GM21723 (cell line): ENCODE measurements around the gene INPP5E.
A peak's percentile ranks its signal among the peaks of the same experiment; 100 is the strongest.
"Not testable (repeated sequence)": the region's sequence is repeated elsewhere in the genome, so short reads cannot be mapped to it uniquely, and the experiment has no call there.

Source experiments
- ATAC-seq: cut with Tn5 transposase; IDR thresholded peaks from one replicate; pipeline ENCODE4 v1.9.1; 2021; ENCODE audit warnings: mild to moderate bottlenecking, moderate library complexity; ENCODE audit not compliant: unreplicated experiment

The INPP5E gene

DNA sequence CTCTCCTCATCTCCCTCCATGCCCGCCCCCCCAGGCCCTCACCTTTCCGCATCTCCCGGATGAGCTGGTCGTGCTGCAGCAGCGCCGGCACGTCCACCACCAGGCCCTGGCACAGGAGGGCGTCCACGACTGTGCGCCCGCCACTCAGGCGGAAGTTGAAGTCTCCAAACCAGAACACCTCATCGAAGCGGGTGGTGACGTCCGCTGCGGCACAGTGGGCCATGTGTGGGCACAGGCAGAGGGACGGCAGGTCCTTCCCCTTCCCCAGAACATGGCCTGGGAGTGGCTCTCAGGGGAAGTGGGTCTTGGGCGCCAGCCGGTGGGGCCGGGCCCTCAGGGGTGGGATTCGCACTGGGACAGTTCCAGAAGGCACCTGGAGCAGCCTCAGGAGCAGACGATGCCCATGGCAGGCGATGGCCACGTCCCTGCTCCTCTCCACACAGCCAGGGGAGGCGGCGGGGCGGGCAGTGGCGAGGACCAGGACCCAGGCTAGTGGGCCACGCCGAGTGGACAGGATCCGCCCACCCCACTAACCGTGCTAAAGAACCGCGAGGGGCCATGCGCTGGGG, 7.8 kb downstream of the INPP5E start:
- no peak for ATAC-seq

DNA sequence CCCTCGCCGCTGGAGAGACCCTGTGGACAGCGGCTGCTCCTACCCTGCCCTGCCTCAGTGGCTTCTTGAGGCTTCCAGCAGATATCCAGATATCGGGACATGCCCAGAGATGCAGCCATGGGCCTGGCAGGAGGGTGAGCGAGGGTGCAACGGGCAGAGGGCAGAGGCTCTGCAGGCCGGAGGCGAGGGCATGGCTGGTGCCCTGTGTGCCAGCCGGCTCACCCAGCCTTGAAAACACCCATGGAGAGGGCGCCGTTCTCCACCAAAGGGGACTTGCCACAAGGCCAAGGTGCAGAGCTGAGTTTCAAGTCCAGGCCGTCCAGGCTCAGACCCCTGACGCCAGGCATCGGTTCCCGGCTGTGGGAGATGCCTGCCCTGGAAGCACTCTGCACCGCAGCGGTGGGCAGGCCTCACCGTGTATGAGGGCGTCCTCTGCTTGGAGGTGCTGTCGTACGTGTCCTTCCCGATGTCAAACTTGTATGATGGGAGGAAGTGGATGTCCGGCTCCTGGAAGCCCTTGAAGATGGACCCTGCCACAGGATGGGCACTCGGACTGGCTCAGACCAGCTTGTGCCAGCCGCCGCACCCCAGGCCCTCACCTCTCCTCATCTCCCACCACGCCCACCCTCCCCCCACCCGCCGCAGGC, 8.9 kb downstream of the INPP5E start:
- no peak for ATAC-seq

DNA sequence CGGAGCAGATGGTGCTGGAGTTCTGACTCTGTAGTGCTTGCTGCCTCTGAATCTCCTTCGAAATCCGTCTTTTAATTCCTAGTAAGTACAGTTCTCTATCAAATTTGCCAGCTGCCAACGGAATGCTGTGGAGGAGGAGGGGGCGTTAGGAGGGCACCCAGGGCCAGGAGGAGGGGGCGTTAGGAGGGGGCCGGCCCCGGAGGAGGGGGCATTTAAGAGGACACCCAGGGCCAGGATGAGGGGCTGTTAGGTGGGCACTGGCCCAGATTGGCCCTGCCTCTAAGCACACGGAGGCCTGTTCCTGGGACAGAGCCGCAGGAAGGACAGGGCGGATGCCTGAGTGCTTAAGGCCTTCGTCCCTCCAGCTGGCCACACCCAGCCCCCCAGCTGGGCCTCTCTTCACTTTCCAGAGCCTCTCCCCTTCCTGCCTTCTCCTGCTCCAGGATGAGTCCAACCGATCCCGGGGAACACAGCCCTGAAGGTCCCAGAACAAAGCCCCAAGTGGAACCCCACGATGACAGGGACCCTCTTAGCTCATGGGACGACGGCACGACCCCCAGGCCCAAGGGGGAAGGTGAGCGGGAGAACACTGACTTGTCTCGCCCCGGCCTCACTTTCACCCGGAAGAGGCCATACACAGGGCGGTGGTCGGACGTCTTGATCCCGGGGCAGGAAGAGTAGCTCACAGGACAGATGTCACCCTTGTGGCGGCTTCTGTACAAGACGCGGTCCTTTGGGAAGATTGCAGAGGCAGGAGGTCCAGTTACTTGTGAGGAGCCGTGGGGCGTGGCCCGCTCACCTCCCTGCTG, 9.8 kb downstream of the INPP5E start:
- ATAC-seq = no peak

DNA sequence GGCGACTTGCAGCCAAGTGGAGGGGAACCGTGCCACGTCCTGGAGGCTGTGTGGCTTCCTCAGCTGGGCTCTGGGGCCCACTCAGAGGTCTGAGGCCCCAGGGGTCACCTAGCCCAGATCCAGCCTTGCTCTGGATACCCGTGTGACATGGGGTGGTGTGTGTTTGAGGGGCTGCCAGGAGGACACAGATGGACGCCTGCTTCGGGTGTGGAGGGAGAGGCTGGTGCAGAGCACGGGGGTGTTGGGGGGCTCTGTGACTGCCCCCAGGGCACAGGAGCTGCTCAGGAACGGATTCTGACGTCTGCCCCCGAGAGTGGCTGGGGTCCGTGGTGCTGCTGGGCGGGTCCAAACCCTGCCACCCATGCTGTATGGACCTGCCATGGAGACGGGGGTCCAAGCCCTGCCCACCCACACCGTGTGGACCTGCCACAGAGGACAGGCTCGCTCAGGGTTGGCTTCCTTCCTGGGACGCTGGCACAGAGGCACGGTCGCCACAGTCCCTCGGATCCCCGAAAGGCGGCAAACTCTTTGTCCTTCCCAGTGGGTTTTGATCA, 10.5 kb downstream of the INPP5E start:
- no peak for ATAC-seq

DNA sequence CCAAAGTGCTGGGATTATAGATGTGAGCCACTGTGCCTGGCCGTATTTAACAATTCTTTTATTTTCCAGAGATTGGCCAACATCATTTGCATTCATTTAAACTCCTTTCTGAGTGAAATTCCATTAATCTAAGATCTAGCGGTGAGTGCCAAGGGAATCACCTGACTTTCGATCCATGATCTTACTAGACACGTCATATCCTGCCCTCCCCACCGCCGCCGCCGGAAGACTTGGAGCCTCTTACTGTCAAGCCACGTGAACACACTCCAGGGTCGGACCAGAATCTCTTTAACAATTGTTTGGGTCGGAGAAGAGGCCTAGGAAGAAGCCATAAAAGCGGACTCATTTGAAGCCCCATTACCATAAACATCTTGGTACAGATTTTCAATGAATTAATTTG, 12.9 kb downstream of the INPP5E start:
- ATAC-seq = no peak

DNA sequence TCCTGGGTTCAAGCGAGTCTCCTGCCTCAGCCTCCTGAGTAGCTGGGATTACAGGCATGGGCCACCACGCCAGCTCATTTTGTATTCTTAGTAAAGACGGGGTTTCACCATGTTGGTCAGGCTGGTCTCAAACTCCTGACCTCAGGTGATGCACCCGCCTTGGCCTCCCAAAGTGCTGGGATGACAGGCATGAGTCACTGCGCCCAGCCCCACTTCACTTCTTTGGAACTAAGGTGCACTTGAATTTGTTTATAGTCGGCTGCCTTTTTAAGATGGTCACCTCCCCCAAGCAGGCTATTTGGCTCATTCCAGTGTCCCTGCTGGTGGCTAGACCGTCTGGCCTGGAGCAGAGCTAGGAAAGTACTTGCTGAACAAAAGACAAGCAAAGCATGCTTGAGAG, 14.3 kb downstream of the INPP5E start:
- ATAC-seq = not testable (repeated sequence)

DNA sequence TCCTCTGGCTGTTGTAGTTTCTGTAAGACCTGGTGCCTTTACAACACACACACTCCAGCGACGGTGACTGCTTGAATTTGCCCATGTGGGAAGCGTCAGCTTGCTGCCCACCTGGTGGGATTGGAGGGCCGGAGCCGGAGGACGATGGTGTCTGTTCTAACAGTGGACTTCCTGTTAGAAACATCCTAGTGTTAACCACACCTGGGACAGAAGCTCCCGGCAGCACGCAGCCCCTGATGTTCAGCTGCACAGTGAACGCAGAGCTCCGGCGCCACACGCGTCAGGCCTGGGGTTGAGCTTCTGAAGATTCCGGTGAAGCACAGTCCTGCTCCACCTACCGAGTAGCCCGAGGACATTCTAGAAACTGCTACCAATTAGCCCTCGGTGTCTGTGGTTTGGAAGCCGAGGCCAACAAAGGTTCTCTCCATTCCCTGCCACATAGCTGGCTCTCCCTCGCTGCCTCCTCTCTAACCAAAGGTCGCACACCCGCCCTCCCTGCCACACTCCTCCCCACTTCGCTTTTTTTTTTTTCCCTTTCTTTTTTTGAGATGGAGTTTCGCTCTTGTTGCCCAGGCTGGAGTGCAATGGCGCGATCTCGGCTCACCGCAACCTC, 14.8 kb downstream of the INPP5E start:
- ATAC-seq = no peak

DNA sequence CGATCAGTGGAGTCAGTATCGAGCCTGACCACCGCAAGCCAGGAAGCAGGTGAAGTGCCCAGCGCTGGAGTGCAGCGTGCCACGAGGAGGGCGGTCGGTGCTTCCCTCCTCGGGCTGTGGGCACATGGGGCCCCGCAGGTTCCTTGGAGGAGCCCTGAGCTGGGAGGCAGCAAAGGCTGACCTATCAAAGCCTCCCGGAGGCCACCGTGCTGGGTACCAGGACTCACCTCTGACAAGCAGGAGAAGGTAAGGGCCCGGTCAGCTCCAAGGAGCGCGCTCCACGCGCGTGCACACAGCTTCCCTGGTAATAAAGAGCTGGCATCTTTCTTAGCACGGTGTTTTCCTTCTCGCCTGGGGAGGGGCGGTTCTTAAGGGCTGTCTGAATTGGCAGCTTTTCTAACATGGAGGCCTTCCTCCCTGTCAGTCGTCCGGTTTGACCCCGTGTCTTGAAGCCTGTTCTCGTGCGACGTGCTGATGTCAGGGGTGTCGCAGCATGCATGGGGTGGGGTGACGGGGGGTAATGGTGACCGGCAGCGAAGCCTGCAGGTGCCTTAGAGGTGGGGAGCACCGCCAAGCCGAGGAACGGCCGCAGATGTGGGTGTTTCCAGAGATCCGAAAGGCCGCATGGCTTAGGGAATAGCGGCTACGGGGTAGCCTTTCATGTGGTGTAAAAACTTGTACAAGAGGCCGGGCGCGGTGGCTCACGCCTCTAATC, 16.1 kb downstream of the INPP5E start:
- no peak for ATAC-seq

DNA sequence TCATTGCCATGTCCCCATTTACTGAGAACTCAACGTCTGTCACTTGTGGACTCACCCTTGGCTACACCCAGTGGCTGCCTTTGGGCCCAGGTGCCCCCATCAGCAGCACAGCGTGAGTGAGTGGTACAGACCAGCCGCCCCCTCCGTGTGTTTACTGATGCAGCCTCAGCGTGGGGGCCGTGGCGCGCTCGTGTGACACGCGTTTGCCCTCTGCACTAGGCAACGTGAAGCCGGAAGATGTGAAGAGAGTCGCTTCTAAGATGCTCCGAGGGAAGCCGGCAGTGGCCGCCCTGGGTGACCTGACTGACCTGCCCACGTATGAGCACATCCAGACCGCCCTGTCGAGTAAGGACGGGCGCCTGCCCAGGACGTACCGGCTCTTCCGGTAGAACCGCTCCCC, 16.8 kb downstream of the INPP5E start:
- no peak for ATAC-seq

DNA sequence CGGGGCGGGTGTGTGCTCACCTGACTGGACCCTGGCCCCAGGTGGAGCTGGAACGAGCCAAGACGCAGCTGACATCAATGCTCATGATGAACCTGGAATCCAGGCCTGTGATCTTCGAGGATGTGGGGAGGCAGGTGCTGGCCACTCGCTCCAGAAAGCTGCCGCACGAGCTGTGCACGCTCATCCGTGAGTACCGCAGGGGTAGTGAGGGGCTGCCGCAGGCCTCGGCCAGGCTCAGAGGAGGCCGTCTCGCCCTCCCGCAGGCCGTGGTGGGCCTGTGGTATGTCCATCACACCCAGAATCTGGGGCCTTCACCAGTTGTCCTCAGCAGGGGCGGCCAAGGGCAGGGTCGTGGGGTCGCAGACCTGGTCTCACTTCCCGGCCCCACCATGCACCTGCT, 17.9 kb downstream of the INPP5E start:
- ATAC-seq = no peak

DNA sequence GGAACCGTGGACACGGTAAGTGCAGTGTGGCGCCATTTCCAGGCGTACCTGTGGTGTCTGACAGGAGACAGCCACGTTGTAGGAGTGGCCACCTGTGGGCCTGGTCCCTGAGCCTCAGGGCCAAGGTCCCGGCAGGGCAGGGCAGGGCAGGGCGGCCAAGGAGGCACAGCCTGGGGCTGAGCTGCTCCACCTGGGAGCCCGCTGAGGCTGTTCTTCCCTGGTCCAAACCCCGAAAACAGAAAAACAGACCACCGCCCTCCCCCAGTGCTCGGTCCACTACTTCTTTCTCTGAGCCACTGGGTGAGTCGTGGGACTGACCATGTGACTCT, 20.6 kb downstream of the INPP5E start:
- ATAC-seq = no peak

DNA sequence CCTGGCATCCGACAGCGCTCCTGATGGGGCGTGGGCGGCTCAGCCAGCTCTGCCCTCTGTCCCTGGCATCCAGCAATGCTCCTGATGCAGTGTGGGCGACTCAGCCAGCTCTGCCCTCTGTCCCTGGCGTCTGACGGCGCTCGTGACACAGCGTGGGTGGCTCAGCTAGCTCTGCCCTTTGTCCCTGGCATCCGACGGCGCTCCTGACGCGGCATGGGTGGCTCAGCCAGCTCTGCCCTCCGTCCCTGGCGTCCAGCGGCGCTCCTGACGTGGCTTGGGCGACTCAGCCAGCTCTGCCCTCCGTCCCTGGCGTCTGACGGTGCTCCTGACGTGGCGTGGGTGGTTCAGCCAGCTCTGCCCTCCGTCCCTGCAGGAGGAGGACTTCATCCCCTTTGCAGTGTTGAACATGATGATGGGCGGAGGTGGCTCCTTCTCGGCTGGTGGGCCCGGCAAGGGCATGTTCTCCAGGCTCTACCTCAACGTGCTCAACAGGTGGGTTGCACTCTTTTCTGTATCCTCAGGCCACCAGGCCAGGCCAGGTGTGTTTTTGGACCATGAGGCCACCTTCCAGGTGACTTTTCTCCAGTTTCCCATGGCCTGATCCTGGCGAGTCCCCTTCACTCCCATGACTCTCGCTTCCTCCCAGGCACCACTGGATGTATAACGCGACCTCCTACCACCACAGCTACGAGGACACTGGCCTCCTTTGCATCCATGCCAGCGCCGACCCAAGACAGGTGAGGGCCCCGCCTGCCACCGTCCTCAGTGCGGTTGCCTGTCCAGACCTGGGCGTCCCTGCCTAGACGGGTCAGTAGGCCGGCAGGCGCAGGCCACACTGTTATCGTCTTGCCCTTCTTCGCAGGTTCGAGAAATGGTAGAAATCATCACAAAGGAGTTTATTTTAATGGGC, 21.2 kb downstream of the INPP5E start:
- no peak for ATAC-seq

DNA sequence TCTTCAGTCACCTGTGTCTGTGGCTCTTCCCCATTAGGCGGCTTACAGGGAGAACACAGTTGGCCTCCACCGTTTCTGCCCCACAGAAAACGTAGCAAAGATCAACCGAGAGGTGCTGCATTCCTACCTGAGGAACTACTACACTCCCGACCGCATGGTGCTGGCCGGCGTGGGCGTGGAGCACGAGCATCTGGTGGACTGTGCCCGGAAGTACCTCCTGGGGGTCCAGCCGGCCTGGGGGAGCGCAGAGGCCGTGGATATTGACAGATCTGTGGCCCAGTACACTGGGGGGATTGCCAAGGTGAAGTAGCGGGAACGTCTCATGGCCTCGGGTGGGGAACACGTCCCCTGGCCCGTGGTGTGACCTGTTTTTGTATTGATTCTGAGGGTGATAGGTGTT, 22.7 kb downstream of the INPP5E start:
- ATAC-seq = no peak

DNA sequence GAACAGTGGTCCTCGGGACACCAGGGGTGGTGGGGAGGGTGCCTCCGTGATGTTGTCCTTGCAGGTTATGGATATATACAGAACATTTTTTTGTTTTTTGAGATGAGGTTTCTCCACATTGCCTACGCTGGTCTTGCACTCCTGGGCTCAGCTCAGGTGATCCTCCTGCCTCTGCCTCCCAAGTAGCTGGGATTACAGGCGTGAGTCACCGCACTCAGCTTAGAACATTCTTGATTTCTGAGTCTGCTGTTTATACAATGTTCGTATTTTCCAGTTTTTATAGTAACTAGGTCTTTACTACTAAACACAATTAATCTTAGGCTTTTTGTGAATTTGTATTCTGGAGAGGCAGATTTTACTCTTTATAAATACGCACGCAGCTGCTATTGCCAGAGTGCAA, 23.2 kb downstream of the INPP5E start:
- no peak for ATAC-seq

DNA sequence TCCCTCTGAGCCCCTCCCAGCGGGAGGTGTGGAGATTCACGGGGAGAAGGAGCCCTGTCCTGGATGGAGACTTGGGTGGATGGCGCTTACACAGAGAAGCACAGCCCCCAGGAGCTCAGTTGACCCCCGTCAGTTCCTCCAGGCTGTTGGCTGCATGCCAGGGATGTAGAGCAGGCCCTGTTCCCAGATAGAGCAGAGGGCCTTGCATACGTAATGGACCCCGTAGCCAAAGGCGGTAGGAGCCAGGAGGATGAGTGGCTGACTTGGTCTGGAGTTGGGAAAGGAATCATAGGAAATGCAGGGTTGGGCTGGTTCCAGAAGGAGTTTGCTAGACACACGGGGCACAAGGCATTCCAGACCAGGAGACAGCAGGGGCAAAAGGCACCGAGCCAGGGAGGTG, 26.7 kb downstream of the INPP5E start:
- no peak for ATAC-seq

DNA sequence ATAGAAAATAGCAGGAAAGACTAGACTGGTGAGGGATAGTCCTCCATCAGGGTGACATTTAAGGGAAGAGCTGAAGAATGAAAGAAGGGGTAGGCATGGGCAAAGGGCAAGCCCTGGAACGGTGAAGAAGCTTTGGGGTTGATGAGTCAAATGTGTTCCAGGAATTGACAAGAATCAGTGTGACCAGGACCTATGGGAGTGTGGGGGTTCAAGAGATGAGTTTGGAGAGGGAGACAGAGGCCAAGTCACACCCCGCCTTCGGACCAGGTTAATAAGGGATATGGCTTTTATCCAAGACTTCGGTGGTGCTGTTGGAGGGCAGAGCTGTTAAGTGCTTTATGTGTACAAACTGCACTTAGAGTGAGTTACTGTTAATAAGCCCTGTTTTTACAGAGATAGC, 28.3 kb downstream of the INPP5E start:
- ATAC-seq = no peak

DNA sequence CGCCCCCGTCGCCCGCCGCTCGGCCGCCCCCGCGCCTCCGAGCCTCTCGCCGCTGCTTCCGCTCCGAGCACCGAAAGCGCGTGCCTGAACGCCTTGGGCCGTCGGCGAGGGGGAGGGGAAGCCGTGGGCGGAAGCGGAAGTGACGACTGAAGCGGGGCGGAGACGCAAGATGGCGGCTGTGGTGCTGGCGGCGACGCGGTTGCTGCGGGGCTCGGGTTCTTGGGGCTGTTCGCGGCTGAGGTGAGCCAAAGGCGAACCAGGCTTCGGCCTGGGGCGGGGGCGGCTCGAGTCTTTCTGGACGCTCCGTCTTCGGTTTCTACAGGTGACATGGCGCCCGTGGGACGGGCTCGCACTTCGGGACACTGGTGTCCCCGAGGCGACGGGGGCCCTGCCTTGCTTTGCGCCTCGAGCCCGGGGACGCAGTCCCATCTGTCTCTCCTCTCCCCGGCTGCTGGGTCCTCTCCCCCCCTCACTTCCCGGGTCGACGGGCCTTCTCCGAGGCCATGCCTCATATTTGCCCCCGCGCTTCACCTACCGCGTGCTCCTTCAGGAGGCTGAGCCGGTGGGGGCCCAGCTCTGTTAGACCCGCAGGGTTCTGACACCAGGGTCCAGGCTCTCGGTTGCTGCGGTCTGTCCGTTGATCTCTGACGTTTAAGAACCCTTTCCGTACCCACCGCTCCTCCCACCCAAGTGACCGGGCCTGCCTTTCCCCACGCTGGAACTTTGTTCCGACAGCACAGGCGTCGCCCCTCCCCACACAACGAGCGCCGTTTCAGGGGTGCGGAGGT, 29.0 kb downstream of the INPP5E start, which contains the start of the genes ENTR1 and PMPCA:
Gene ENTR1 (minus strand): TSS at position 115 of the 788 bp plus-strand sequence. CDS start 217 bp downstream, outside the sequence.
Gene PMPCA (plus strand): TSS at position 159 of the 788 bp plus-strand sequence. CDS start 11 bp downstream, at position 170.
- peak; percentile 73 for ATAC-seq

DNA sequence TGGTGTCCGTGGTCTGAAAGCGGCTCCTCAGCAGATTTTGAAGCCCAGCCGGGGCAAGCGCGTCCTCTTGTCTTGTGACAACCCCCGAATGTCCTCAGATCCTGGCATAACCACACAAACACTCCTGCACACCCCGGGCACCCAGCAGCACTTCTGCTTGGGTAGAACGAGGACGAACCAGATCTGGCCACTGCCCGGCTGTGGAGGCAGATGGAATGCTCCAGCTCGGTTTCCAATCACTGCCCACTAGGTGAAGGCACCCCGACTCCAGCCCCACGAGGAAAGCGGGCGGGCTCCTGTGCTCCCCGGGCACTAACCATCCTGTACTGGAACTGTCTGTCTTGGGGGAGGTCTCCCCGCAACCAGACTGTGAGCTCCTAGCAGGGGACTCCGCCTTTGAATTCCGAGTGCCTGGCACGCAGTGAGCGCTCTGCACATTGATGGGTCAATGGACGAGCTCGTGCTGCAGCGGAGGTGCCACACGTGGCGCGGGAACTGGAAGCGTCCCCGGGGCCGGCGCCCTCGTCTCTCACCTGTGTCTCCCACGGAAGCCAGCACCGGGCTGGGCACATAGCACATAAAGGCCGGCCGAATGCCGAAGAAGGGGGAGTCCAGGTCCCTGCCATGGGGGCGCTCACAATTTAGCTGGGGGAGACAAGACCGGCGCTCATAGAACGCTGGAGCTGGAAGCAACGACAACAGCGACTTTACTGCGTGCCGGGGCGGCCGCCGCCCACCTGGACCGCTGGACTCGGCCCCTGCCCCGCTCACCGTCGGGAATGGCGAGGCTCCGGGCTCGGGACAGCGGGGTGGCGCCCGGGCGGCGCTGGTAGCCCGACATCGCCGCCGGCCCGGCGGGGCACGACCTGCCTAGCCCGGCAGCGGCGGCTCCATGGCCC, 29.8 kb downstream of the INPP5E start:
- ATAC-seq = peak; percentile 26
